SIG-M5 treated with dmso at 0.1 percent for 504 hours (cell line): Measurements from ENCODE around the gene AHSP.
"Not testable (repeated sequence)": the region's sequence is repeated elsewhere in the genome, so short reads cannot be mapped to it uniquely, and the experiment has no call there.

Experiments
- DNase-seq: peaks from one replicate; lab custom pipeline; 2025; ENCODE audit not compliant: unreplicated experiment; lab: John Stamatoyannopoulos, UW

Gene AHSP

GRCh38 chr16:31530405-31530804, 2.7 kb downstream of the AHSP start:
- no peak for DNase-seq

- DNase-seq, result no peak
These were observed 3.4 kb downstream of the AHSP start for GRCh38 chr16:31531096-31531495.

GRCh38 chr16:31532120-31532519, 4.4 kb downstream of the AHSP start:
- no peak for DNase-seq

GRCh38 chr16:31532896-31533295, 5.2 kb downstream of the AHSP start:
- no peak for DNase-seq

- DNase-seq, result no peak
These were observed 8.0 kb downstream of the AHSP start for GRCh38 chr16:31535737-31536136.

GRCh38 chr16:31536804-31537361, 9.2 kb downstream of the AHSP start:
- DNase-seq, result no peak

- no peak for DNase-seq
These were observed 9.9 kb downstream of the AHSP start for GRCh38 chr16:31537362-31538242.

GRCh38 chr16:31538243-31538598, 10.5 kb downstream of the AHSP start:
- DNase-seq, result not testable (repeated sequence)

GRCh38 chr16:31539762-31540161, 12.1 kb downstream of the AHSP start:
- not testable (repeated sequence) for DNase-seq

GRCh38 chr16:31542763-31543162, 15.1 kb downstream of the AHSP start:
- no peak for DNase-seq

- no peak for DNase-seq
These were observed 33.9 kb downstream of the AHSP start for GRCh38 chr16:31561426-31562233.

GRCh38 chr16:31568577-31569359, 41.1 kb downstream of the AHSP start:
- no peak for DNase-seq

GRCh38 chr16:31569360-31569717, 41.6 kb downstream of the AHSP start:
- DNase-seq, result no peak

- DNase-seq, result peak; percentile 25
These were observed 45.1 kb downstream of the AHSP start for GRCh38 chr16:31572821-31573220.

GRCh38 chr16:31574159-31574558, 46.5 kb downstream of the AHSP start:
- not testable (repeated sequence) for DNase-seq

- no peak for DNase-seq
These were observed 49.7 kb downstream of the AHSP start for GRCh38 chr16:31577411-31577810.
